Testis (tissue), 3 donors: ENCODE measurements around the gene CAMK2N2. TPM values are rescaled to one million over a fixed set of nuclear protein-coding genes. Genes with fewer than 3 reads are reported as not detected.
A peak's percentile ranks its signal among the peaks of the same experiment; 100 is the strongest.

Experiments
- DNase-seq: peaks from one replicate; pipeline ENCODE4 v3.0.0-alpha.2; 2019
- H3K27ac ChIP-seq, 2 donors: fragments of 200-600 bp; sonication (generic); one replicate each; pipeline ENCODE4 v1.5.1; 2019
- H3K27me3 ChIP-seq: fragments of 200-600 bp; sonication (generic); one replicate; pipeline ENCODE4 v1.5.1; 2019
- H3K36me3 ChIP-seq: fragments of 200-600 bp; sonication (generic); one replicate; pipeline ENCODE4 v1.5.1; 2017; ENCODE audit warnings: low read depth; ENCODE audit errors: missing control alignments
- H3K4me1 ChIP-seq: fragments of 200-600 bp; sonication (generic); one replicate; pipeline ENCODE4 v1.5.1; 2019
- H3K4me3 ChIP-seq, 2 donors: fragments of 200-600 bp; sonication (generic); one replicate each; pipeline ENCODE4 v1.5.1; 2017 to 2019
- H3K9me3 ChIP-seq: fragments of 200-600 bp; sonication (generic); one replicate; pipeline ENCODE4 v1.5.1; 2017
- POLR2A ChIP-seq: fragments of 450-650 bp; IDR thresholded peaks from one replicate; pipeline ENCODE4 v1.6.1; 2017; ENCODE audit warnings: antibody characterized with exemption, mild to moderate bottlenecking, moderate library complexity
- WGBS, 2 donors: methylation state at CpG; one replicate each; pipeline ENCODE4 v1.1.5; 2018; 5-methylcytosine and 5-hydroxymethylcytosine counted together
- intact Hi-C: fragments of 100-400 bp; cut with DNase I; formaldehyde crosslinking; loops from one replicate; pipeline ENCODE4 v1.15.1; 2023; ENCODE audit warnings: low total_unique reads
- polyA plus RNA-seq: library from polyadenylated mRNA; stranded (reverse); fragments of 350-450 nt; fragmentation: Illumina TruSeq; extraction: RNeasy Lipid Tissue Mini Kit (QIAGEN cat#74804); gene quantifications from one replicate; pipeline ENCODE4 v1.2.3, GENCODE V29; 2014; ENCODE audit warnings: low read depth, low replicate concordance; ENCODE audit not compliant: insufficient read depth
- total RNA-seq, 2 donors: library from RNA; depleted of rRNA; stranded (reverse); fragments of >200 nt; gene quantifications; one replicate each; pipeline ENCODE4 v1.2.3, GENCODE V29; 2016
- TF ChIP-seq, protein P1 (sequence below), 3 experiments: fragments of 450-650 bp in 2 of 3; fragments of 200-600 bp in 1 of 3; sonication (generic) in 1 of 3; IDR thresholded peaks; one replicate each; pipeline ENCODE4 v1.5.1; 2016 to 2019; ENCODE audit warnings: antibody characterized with exemption in 3 of 3, mild to moderate bottlenecking in 2 of 3, moderate library complexity in 1 of 3

The CAMK2N2 gene
- total and polyA plus RNA-seq, 3 donors from 2014 or later, result 0.24 to 0.40 TPM; not detected in 1

DNA sequence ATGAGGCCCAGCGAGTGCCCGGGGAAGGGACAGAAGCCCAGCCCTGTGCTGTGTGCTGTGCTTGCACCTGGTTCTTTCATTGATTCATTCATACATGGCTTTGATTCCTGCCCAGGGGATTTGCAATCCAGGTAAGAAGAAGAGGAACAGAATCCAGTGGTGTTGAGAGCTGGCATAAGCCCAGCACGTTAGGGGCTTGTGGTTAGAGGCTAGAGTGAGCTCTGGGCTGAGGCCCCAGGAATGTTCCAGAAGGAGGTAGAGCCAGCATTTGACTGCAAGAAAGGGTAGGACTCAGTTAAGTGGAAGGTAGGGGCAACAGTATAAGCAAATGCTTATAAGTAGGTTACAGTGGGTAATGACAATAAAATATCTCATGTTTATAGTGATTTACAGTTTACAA, 29.7 kb downstream of the CAMK2N2 start:
- DNase-seq, result no peak
- TF ChIP-seq, protein P1, sequence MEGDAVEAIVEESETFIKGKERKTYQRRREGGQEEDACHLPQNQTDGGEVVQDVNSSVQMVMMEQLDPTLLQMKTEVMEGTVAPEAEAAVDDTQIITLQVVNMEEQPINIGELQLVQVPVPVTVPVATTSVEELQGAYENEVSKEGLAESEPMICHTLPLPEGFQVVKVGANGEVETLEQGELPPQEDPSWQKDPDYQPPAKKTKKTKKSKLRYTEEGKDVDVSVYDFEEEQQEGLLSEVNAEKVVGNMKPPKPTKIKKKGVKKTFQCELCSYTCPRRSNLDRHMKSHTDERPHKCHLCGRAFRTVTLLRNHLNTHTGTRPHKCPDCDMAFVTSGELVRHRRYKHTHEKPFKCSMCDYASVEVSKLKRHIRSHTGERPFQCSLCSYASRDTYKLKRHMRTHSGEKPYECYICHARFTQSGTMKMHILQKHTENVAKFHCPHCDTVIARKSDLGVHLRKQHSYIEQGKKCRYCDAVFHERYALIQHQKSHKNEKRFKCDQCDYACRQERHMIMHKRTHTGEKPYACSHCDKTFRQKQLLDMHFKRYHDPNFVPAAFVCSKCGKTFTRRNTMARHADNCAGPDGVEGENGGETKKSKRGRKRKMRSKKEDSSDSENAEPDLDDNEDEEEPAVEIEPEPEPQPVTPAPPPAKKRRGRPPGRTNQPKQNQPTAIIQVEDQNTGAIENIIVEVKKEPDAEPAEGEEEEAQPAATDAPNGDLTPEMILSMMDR (IDR thresholded peaks at IDR 0.05), result no peak
- TF ChIP-seq POLR2A, result no peak
- H3K9me3 ChIP-seq, result no peaks in the 10 kb centered on the region
- no peak overlapping the region for H3K4me3 ChIP-seq
- no peaks in the 10 kb centered on the region for H3K27me3 ChIP-seq
- 29 to 64% methylated on average over 1 to 3 of the region's 3 CpGs for WGBS, 2 donors
- intact Hi-C loops, result loop anchor here (10.0 kb wide), 1 partner anchor 87 kb away; no protein-coding TSS in a partner anchor
- H3K27ac ChIP-seq, result no peak overlapping the region
- H3K36me3 ChIP-seq, result no peaks in the 10 kb centered on the region
- peaks cover 7% of the 10 kb centered on the region for H3K4me1 ChIP-seq

DNA sequence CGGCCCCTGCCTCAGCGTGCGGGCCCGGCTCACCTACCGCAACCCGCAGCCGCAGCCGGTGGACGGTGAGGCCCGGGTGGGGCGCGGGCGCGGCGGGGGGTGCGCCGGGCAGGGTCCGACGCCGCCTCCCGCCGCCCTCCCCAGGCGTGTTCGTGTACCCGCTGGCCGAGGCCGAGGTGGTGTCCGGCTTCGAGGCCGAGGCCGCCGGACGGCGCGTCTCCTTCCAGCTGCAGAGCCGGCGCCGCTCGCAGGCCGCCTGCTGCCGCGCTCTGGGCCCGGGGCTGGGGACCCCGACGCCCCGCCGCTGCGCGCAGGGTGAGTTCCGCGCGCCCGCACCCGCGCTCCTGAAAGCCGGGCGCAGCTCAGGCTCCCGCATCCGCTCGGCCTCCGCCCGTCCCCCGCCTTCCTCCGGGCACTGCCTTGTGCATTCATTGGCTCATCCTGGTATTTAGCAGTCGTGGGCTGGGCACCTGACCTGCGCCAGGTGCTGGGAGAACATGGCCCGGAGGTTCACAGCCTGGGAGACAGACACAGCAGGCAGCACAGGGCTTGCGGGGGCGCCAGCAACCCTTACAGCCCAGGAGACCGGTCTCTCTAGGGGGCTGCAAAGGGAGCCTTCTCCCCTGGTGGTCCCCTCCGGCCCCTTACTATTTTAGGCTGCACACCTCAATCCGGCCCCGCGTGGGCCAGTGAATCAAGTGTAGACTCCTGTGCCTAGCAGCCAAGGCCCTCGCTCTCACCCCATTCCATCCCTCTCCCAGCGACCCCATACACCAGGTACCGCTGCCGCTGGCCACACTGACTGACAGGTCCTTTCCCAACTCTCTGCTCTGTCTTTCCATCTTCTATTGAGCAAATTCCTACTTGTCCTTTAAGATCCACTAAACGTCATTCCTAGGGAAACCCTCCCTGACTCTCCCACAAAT, 30.5 kb downstream of the CAMK2N2 start:
- TF ChIP-seq POLR2A, result no peak
- TF ChIP-seq, protein P1 (IDR thresholded peaks at IDR 0.05), result no peak

DNA sequence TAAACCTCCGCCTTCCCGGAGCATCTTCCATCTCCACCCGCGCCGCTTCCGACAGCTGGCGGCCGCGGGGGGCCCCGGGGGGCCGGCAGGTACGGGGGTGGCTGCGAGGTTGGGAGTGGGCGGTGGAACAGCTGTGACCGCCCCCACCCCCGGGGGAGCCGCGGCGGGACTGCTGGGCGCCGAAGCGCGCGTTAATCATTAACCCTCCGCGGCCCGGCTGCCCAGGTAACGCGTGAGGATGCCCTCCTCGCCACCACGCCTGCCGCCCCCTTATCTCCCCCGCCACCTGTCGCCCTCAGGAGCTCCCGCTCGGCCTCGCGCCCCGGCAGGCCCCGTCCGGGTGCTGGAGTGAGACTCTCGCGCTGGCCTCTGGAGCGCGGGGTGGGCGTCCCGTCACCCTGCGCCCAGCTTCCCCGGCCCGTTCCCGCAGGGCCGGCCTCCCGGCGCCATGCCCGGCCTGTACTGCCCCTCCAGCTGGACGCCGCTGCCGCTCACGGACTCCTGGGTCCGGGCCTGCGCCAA, 31.2 kb downstream of the CAMK2N2 start:
- no peak for TF ChIP-seq POLR2A
- Histone ChIP-seq H3K9me3 (no peaks in the 10 kb centered on the region), H3K4me3 (peak overlapping the region; percentile 49 to 57), H3K36me3 (no peaks in the 10 kb centered on the region), H3K27me3 (no peaks in the 10 kb centered on the region), H3K27ac (no peak overlapping the region), H3K4me1 (peaks cover 7% of the 10 kb centered on the region)
- no peak for DNase-seq
- intact Hi-C loops, result loop anchor here (10.0 kb wide), 1 partner anchor 85 kb away; no protein-coding TSS in a partner anchor
- 0% methylated on average over 6 to 27 of the region's 61 CpGs for WGBS, 2 donors

More for the DNA sequence above, 30.5 kb downstream of the CAMK2N2 start:
- no peaks in the 10 kb centered on the region for H3K9me3 ChIP-seq
- H3K4me3 ChIP-seq, result peak overlapping the region; percentile 49 to 57
- no peak for DNase-seq
- H3K27me3 ChIP-seq, result no peaks in the 10 kb centered on the region
- no peaks in the 10 kb centered on the region for H3K36me3 ChIP-seq
- WGBS, 2 donors, result 21% methylated on average over 17 to 23 of the region's 79 CpGs
- no peak overlapping the region for H3K27ac ChIP-seq
- peaks cover 7% of the 10 kb centered on the region for H3K4me1 ChIP-seq
- intact Hi-C loops, result loop anchor here (10.0 kb wide), 1 partner anchor 86 kb away; no protein-coding TSS in a partner anchor

DNA sequence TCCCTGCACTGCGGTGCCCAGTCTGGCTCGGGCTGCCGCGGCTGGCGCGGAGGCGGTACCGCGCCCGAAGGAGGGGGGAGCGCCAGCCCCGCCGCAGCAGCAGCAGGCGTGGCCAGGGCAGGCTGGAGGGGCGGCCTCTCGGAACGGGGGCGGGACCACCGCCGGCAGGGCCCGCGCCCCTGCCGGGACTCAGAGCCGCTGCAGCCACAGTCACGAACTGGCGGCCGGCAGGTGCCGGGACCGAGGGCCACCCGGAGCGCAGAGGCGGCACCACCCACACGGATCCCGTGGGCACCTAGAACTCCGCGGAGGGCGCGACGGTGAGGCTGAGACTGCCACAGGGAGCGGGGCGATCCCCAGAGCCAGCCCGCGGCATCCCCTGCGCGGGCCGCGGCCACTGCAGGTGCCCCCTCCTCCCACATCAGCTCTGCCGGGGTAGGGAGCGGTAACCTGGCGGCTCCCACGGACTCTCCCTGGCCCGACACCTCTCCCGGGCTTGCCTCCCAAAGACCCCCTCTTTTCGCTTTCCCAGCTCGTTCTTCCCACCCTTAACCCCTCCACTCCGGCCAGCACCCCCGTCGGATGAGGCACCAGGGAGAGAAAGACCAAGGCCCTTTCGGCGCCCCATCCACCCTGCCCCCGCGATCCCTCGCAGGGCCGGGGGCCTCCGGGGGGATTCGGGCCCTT, 31.8 kb downstream of the CAMK2N2 start, which contains the start of gene VWA5B2:
Gene VWA5B2, plus strand, starts transcription at position 192 of the 687 bp plus-strand sequence. CDS start 944 bp downstream, outside the sequence.
- DNase-seq, result peak; percentile 77

More for the DNA sequence above, 31.8 kb downstream of the CAMK2N2 start, which contains the start of gene VWA5B2:
- WGBS, 2 donors, result 0 to 1% methylated on average over 3 to 21 of the region's 66 CpGs
- Histone ChIP-seq H3K27me3 (no peaks in the 10 kb centered on the region), H3K27ac (no peak within 1 kb of the TSS), H3K9me3 (no peaks in the 10 kb centered on the region), H3K4me1 (peaks cover 7% of the 10 kb centered on the region), H3K4me3 (peak within 1 kb of the TSS; percentile 49 to 57), H3K36me3 (no peaks in the 10 kb centered on the region)
- TF ChIP-seq, protein P1 (IDR thresholded peaks at IDR 0.05), result peak in 1 of 3 experiments; percentile 37
- TF ChIP-seq POLR2A, result no peak
- intact Hi-C loops, result loop anchor here (10.0 kb wide), 1 partner anchor 85 kb away; no protein-coding TSS in a partner anchor
